ENCODE results near the gene SLC6A13. TPM values are rescaled to one million over a fixed set of nuclear protein-coding genes. Genes with fewer than 3 reads are reported as not detected.
A peak's percentile ranks its signal among the peaks of the same experiment; 100 is the strongest.

SLC6A13 gene
- total and polyA plus RNA-seq, 2 of the 8 experiments (the other 6 are each of a cell fraction or from before 2014, with no cell fraction given), result 0.03 TPM; not detected in 1

DNA sequence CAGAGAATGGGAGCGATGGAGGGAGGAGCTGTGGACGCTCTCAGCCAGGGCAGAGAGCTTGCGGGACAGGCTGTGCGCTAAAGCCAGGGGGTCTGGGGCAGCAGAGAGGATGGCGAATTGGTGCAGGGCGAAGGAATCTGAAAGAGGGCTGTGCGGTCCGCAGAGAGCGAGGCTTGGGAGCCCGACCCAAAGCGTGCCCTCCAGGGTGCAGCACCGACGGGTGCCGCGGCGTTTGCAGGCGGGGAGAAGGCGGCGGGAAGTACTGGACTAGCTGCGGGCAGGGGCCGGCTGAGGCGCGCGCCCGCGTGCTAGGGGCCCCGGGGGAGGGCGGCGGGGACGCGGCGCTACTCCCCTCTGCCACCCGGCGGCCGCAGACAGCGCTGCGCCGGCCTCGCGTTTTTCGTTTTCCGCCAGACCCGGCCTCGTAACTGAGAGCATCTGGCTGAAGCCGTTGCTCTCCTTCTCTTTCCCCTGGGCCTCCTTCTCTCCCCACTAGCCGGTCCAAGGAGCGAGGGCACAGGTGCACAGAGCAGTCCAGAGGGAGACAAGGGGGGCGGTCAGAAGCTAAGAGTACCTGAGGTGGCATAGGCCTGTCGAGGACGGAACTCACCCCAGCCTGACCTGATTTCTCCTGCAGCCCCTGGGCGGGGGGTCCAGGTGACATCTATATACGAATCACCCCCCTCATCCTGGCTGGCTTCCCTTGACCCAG, 73.6 kb downstream of the SLC6A13 start (continued):
- TF ChIP-seq, protein P1, sequence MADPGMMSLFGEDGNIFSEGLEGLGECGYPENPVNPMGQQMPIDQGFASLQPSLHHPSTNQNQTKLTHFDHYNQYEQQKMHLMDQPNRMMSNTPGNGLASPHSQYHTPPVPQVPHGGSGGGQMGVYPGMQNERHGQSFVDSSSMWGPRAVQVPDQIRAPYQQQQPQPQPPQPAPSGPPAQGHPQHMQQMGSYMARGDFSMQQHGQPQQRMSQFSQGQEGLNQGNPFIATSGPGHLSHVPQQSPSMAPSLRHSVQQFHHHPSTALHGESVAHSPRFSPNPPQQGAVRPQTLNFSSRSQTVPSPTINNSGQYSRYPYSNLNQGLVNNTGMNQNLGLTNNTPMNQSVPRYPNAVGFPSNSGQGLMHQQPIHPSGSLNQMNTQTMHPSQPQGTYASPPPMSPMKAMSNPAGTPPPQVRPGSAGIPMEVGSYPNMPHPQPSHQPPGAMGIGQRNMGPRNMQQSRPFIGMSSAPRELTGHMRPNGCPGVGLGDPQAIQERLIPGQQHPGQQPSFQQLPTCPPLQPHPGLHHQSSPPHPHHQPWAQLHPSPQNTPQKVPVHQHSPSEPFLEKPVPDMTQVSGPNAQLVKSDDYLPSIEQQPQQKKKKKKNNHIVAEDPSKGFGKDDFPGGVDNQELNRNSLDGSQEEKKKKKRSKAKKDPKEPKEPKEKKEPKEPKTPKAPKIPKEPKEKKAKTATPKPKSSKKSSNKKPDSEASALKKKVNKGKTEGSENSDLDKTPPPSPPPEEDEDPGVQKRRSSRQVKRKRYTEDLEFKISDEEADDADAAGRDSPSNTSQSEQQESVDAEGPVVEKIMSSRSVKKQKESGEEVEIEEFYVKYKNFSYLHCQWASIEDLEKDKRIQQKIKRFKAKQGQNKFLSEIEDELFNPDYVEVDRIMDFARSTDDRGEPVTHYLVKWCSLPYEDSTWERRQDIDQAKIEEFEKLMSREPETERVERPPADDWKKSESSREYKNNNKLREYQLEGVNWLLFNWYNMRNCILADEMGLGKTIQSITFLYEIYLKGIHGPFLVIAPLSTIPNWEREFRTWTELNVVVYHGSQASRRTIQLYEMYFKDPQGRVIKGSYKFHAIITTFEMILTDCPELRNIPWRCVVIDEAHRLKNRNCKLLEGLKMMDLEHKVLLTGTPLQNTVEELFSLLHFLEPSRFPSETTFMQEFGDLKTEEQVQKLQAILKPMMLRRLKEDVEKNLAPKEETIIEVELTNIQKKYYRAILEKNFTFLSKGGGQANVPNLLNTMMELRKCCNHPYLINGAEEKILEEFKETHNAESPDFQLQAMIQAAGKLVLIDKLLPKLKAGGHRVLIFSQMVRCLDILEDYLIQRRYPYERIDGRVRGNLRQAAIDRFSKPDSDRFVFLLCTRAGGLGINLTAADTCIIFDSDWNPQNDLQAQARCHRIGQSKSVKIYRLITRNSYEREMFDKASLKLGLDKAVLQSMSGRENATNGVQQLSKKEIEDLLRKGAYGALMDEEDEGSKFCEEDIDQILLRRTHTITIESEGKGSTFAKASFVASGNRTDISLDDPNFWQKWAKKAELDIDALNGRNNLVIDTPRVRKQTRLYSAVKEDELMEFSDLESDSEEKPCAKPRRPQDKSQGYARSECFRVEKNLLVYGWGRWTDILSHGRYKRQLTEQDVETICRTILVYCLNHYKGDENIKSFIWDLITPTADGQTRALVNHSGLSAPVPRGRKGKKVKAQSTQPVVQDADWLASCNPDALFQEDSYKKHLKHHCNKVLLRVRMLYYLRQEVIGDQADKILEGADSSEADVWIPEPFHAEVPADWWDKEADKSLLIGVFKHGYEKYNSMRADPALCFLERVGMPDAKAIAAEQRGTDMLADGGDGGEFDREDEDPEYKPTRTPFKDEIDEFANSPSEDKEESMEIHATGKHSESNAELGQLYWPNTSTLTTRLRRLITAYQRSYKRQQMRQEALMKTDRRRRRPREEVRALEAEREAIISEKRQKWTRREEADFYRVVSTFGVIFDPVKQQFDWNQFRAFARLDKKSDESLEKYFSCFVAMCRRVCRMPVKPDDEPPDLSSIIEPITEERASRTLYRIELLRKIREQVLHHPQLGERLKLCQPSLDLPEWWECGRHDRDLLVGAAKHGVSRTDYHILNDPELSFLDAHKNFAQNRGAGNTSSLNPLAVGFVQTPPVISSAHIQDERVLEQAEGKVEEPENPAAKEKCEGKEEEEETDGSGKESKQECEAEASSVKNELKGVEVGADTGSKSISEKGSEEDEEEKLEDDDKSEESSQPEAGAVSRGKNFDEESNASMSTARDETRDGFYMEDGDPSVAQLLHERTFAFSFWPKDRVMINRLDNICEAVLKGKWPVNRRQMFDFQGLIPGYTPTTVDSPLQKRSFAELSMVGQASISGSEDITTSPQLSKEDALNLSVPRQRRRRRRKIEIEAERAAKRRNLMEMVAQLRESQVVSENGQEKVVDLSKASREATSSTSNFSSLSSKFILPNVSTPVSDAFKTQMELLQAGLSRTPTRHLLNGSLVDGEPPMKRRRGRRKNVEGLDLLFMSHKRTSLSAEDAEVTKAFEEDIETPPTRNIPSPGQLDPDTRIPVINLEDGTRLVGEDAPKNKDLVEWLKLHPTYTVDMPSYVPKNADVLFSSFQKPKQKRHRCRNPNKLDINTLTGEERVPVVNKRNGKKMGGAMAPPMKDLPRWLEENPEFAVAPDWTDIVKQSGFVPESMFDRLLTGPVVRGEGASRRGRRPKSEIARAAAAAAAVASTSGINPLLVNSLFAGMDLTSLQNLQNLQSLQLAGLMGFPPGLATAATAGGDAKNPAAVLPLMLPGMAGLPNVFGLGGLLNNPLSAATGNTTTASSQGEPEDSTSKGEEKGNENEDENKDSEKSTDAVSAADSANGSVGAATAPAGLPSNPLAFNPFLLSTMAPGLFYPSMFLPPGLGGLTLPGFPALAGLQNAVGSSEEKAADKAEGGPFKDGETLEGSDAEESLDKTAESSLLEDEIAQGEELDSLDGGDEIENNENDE (IDR thresholded peaks at IDR 0.05; ENCODE audit: insufficient replicate concordance, low read length), result no peak
- TF ChIP-seq SP1 (IDR thresholded peaks at IDR 0.05; ENCODE audit: low read depth, low read length), result no peak
- no peak for TF ChIP-seq KDM1A (IDR thresholded peaks at IDR 0.05; ENCODE audit: borderline replicate concordance, low read length)
- TF ChIP-seq BACH1 (IDR thresholded peaks at IDR 0.05; ENCODE audit: low read length), result no peak
- TF ChIP-seq, protein P2, sequence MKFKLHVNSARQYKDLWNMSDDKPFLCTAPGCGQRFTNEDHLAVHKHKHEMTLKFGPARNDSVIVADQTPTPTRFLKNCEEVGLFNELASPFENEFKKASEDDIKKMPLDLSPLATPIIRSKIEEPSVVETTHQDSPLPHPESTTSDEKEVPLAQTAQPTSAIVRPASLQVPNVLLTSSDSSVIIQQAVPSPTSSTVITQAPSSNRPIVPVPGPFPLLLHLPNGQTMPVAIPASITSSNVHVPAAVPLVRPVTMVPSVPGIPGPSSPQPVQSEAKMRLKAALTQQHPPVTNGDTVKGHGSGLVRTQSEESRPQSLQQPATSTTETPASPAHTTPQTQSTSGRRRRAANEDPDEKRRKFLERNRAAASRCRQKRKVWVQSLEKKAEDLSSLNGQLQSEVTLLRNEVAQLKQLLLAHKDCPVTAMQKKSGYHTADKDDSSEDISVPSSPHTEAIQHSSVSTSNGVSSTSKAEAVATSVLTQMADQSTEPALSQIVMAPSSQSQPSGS (IDR thresholded peaks at IDR 0.05; ENCODE audit: low read length), result no peak
- no peak for TF ChIP-seq SP4 (IDR thresholded peaks at IDR 0.05; ENCODE audit: low read length)
- no peak for TF ChIP-seq HDAC2 (IDR thresholded peaks at IDR 0.05; ENCODE audit: borderline replicate concordance in 1 of 2, low read depth in 2 of 2, low read length in 2 of 2)
- TF ChIP-seq GABPA (IDR thresholded peaks at IDR 0.05; ENCODE audit: borderline replicate concordance, insufficient read depth, low read length), result 0 out of 2 replicates have a peak, but pooled peaks have one; percentile 63
